Limb (tissue), 2 donors: ENCODE results near the gene ADAM17.

Source experiments
- DNase-seq, 2 donors: peaks; one replicate each; pipeline ENCODE4 v3.0.0-alpha.2; 2016; ENCODE audit errors: extremely low spot score in 2 of 2

Gene ADAM17

DNA sequence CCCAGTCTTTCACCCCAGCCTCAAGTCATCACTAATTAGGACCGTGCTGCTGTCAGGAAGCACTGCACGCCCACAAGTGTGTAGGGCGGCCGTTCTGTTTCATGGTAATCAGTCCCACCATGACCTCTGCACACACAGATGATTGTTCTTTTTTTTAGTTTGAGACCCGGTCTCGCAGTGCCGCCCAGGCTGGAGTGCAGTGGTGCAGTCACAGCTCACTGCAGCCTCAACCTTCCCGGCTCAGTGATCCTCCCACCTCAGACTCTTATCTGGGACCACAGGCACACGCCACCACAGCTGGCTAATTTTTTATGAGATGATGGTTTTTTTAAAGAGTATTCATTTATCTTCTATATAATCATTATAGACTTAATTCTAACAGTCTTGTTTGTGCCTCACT lies 83.1 kb downstream of the ADAM17 start:
- no peak for DNase-seq

DNA sequence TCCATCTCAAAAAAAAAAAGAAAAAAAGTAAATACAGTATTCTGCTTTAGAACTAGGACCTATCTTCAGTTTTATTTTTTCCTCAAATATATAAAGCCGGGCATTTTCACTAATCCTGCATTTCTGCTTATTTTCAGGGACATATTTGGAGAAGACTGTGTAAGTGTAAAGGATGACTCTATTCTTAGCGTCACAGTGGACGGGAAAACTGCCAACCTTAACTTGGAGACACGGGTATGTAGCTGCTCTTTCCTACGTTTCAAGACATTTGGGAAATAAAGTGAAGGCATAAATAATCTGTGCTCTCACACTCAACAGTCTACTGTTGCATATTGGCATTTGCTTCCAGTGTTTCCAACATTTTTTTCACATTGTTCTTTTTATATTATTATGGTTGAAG lies 84.4 kb downstream of the ADAM17 start:
- DNase-seq, result no peak

DNA sequence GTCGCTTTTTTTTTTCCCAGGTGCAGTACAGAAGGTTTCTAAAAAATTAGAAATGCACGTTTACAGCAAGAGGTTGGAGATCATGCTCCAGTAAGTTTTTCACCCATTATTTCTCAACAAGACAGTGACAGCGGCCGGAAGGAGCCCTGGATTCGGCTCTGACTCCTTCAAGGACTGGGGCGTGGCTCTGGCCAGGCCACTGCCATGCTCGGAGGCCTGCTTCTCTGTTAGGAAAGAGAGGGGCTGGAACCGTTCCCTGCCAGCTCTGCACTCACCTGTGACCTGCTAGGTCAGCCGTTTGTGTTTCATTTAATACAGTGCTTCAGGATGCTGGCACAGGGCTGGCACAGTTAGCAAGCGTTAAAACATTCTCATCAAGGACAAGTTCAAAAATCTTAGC lies 87.9 kb downstream of the ADAM17 start:
- no peak for DNase-seq

DNA sequence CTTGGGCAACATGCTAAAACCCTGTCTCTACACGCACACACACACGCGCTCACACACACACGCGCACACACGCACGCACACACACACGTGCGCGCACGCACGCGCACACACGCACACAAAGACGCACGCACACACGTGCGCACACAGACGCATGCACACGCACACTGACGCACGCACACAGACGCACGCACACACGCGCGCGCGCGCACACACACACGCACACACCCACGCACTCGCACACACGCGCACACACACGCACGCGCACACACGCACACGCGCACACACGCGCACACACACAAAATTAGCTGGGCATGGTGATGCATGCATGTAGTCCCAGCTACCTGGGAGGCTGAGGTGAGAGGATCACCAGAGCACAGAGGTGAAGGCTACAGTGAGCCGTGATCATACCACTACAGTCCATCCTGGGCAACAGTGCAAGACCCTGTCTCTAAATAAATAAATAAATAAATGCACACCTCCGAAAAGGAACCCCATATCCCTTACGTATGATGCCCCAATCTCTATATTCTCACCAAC lies 89.4 kb downstream of the ADAM17 start:
- no peak for DNase-seq

DNA sequence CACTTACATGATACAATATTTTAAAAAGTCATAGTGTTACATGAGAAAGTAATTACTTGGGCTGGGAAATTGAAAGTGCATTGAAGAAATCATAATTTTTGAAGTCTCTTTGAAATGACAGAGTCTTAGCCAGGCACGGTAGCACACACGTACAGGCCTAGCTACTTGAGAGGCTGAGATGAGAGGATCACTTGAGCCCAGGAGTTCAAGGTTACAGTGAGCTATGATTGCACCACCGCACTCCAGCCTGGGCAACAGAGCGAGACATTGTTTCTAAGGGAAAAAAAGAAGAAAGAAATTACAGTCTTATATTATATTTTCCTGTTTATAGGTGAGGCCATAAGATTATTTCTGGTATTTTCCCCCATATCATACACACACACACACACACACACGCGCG lies 90.5 kb downstream of the ADAM17 start:
- no peak for DNase-seq

DNA sequence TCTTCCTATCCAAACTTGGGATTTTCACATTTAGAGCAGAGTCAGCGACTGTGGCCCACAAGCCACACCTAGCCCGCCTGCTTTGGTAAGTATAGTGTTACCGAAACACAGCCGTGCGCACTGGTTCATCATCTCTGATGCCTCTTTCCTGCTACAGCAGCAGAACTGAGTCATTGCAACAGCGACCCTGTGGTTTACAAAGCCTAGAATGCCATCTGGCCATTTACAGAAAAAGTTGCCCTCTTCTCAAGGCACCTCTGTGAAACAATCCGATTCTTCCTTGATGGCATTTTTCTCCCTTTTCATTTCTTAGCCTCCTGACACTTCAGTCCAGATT lies 92.0 kb downstream of the ADAM17 start:
- DNase-seq, result no peak

DNA sequence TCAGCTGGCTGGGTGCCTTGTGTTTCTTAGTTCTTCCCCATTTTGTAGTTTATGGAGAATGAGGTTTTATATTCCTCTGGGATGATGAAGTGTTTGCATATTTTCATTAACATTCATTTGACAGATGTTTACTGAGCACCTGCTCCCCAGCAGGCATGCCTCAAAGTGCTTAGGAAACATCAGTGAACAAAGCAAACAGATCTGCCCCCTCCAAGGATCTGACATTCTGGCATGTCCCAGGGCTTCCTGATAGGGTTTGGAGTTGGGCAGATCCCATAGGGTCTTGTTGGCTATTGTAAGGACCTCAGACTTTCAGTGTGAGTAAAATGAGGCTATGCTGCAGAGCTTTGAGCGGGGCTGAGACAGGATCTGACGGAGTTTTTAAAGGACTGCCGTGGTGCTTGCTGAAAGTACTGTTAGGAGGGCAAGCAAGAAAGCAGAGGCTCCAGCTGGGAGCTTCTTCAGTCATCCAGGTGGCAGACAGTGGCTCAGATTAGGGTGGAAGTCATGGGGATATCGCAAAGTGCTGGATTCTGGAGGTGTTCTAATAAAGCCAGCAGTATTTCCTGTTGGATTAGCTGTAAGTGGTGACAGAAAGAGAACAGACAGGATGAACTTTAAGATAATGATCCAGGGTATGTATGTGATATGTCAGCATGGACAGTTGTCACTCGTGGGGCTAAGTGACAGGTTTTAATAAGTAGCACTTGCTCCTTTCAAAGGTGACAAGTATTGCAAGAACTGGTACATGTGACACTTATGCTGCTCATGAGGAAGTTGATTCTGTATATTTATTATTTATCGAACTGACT lies 92.5 kb downstream of the ADAM17 start:
- DNase-seq, result no peak

DNA sequence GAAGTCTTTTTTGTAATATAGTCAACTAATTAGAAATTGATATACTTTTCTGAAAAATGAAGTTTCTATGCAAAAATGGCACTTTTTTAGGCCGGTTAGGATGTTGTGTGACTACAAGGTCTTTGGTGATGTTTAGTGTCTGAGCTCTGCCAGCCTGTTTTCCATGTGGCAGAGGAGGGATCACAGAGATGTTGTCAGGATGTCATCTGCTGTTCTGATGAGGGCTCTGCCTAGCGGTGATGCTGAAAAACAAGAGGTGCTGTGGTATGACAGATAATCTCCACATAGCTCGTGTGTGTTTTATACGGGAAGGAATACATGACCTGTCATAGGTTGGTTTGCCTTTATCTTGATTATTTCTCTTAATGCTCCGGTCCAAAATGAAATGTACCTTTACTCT lies 93.3 kb downstream of the ADAM17 start:
- DNase-seq, result no peak

DNA sequence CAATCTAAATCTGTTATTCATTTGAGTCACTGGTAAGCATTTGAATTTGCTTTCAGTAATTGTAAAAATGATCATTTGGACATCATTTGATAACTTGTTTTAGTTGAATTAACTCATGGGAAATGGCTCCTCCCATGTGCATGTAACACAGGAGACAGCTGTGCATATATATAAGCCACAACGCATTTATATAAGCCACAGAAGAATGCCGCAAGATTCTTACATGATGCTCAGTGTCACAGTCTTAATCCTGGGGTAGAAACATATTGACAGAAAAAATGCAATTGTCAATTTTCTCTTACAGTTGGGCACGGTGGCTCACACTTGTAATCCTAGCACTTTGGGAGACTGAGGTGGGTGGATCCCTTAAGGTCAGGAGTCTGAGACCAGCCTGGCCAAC lies 94.6 kb downstream of the ADAM17 start:
- no peak for DNase-seq

DNA sequence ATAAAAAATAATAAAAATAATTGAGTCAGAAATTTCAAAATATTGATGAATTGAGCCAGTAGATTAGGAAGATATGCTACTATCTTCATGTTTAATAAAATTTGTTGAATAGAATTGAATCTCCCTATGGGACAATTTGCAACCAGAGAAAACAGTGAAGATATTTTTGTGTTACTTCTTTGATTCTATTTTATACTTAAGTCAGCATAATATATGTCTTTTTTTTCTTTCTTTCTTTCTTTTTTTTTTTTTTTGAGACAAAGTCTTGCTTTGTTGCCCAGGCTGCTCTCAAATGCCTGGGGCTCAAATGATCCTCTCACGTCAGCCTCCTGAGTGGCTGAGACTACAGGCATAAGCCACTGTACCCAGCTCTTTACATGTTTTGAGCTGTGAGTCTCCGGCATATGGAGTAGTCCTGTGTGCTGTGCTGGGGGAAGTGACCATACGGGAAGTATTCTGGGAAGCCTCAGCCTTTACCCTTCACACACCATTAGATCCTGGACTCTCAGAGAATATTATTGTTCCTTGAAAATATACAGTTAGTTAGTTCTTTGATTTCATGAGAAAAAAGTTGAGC lies 95.1 kb downstream of the ADAM17 start:
- DNase-seq, result no peak

DNA sequence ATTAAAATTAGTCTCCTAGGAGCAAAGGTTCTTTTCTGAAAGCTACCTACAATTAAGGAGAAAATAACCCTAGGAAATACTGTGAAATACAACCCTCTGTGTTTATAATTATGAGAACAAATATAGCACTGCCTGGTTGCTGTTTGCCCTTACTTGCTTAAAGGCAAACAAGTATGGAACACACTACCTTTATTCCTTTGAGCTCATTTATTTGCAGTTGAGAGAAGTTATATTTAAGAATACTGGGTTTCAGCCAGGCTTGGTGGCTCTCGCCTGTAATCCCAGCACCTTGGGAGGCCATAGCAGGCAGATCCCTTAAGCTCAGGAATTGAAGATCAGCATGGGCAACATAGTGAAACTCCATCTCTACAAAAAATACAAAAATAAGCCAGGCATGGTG lies 104.4 kb downstream of the ADAM17 start:
- no peak for DNase-seq

DNA sequence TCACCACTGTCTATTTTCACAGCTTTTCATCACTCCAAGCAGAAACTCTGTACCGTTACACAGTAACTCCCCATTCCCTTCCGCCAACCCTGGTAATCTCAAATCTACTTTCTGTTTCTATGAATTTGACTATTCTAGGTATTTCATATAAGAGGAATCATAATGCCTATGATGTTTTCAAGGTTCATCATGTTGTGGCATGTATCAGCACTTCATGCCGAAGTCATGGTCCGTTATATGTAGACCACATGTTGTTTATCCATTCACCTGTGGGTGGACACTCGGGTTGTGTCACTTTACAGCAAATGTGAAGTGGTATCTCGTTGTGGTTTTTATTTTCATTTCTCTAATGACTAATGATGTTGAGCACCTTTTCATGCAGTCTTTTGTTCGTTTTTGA lies 110.5 kb downstream of the ADAM17 start:
- DNase-seq, result no peak

DNA sequence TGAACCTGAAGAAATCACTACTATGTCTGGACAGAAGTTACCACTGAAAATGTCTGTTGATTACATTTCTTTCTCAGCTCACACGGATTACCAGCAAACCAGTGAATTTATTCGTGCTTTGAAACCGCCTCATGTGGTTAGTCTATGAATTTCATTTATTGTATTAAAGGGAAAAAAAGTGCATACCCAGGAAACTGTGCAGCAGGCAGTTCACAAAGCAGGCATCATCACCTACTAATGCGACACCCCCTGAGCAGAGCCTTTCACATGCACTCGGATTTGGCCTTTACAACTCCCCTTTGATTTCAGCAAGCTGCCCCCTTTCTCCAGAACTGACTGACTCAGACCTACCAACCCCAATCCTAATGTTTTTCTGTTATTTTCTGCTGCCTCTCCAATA lies 112.1 kb downstream of the ADAM17 start:
- DNase-seq, result no peak

DNA sequence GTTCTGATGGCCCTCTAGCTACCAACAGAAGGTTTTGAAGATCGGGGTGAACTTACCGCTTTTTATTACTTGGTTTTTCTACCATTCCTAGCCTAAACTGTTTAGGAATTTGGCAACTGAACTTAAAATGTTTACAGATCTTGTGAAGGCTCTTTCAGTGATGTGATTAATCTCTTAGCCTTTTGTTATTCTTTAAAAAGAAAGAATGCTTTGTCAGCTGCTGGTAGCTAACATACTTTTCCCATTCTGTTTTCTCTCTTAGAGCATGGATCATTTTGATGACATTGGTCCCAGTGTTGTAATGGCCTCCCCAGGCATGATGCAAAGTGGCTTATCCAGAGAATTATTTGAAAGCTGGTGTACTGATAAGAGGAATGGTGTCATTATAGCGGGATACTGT lies 114.1 kb downstream of the ADAM17 start:
- no peak for DNase-seq

DNA sequence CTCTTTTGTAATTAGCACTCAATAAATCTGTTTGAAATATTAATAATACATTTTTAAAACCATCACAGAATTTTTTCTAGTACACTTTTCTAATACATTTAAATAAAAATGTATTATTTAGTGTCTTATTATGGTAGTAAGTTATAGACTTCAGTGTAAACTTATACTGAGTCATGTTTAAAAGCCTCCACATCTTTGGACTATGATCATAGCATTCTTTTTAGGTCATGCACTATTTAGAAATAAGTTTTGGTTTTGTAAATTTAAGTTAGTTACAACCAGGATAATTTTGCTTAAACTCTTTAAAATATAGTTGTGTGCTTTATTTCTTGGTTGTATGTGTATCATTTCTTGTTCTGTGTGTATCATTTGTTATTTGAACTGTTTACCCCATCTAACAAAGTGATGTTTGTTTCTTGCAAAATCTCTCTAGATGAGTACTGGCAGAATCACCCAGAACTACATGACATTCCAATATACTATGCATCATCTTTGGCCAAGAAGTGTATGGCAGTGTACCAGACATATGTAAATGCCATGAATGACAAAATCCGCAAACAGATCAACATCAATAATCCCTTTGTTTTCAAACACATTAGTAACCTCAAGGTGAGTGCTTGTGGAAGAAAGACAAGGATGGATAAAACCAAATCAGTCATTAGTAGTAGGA lies 115.4 kb downstream of the ADAM17 start:
- DNase-seq, result no peak

DNA sequence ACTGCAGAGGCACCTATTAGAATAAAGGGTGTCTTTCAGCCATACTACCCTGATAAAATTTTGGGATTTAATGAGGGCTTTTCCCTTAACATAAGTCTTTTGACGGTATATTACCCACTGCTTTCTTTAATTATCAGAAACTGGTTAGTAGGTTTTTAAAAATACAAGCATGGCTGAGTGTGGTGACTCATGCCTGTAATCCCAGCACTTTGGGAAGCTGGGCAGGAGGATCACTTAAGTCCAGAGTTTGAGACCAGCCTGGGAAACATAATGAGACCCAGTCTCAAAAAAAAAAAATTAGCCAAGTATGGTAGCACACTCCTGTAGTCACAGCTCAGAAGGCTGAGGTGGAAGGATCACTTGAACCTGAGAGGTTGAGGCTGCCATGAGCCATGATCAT lies 116.1 kb downstream of the ADAM17 start:
- no peak for DNase-seq
